Body of pancreas (tissue), 4 donors: ENCODE measurements around the gene PKD1L1.

ENCODE experiments used
- POLR2A ChIP-seq, 3 donors: fragments of 450-650 bp; IDR thresholded peaks; one replicate each; pipeline ENCODE4 v1.6.1; 2016; ENCODE audit warnings: antibody characterized with exemption in 3 of 3, mild to moderate bottlenecking in 2 of 3
- TF ChIP-seq, protein P1 (sequence below), 7 experiments: fragments of 450-650 bp in 4 of 7; fragments of 200-600 bp in 3 of 7; sonication (generic) in 3 of 7; IDR thresholded peaks; one replicate each; pipeline ENCODE4 v1.5.1; 2016 to 2019; ENCODE audit warnings: antibody characterized with exemption in 7 of 7

DNA sequence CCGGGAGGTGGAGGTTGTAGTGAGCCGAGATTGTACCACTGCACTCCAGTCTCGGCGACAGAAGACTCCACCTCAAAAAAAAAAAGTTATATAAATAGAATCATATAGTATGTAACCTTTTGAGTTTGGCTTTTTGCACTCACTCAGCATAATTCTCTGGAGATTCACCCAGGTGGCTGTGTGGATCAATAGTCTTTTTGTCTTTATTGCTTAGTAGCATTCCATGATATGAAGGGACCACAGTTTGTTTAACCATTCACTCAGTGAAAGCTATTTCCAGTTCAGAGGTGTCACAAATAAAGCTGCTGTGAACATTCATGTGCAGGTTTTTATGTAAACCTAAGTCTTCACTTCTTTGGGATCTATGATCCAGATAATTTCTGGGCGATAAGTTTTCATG is 167.7 kb downstream of the PKD1L1 start:
- TF ChIP-seq, protein P1, sequence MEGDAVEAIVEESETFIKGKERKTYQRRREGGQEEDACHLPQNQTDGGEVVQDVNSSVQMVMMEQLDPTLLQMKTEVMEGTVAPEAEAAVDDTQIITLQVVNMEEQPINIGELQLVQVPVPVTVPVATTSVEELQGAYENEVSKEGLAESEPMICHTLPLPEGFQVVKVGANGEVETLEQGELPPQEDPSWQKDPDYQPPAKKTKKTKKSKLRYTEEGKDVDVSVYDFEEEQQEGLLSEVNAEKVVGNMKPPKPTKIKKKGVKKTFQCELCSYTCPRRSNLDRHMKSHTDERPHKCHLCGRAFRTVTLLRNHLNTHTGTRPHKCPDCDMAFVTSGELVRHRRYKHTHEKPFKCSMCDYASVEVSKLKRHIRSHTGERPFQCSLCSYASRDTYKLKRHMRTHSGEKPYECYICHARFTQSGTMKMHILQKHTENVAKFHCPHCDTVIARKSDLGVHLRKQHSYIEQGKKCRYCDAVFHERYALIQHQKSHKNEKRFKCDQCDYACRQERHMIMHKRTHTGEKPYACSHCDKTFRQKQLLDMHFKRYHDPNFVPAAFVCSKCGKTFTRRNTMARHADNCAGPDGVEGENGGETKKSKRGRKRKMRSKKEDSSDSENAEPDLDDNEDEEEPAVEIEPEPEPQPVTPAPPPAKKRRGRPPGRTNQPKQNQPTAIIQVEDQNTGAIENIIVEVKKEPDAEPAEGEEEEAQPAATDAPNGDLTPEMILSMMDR (IDR thresholded peaks at IDR 0.05): no peak
- TF ChIP-seq POLR2A (IDR thresholded peaks at IDR 0.05): no peak
